IPS-20b (cell line): ENCODE results near the gene SLC17A7.
A peak's percentile ranks its signal among the peaks of the same experiment; 100 is the strongest.
"Not testable (repeated sequence)": the region's sequence is repeated elsewhere in the genome, so short reads cannot be mapped to it uniquely, and the experiment has no call there.

Experiments used
- H3K27ac ChIP-seq: one replicate; pipeline ENCODE4 v1.5.1; 2013; ENCODE audit warnings: low read length
- H3K27me3 ChIP-seq: 2 replicates; pipeline ENCODE4 v1.6.1; 2013; ENCODE audit warnings: mild to moderate bottlenecking, low read length, inconsistent platforms; ENCODE audit not compliant: insufficient read depth
- H3K36me3 ChIP-seq: 2 replicates; pipeline ENCODE4 v1.6.1; 2013; ENCODE audit warnings: low read depth, mild to moderate bottlenecking, inconsistent platforms, low read length, moderate library complexity; ENCODE audit not compliant: insufficient read depth
- H3K4me1 ChIP-seq: 2 replicates; pipeline ENCODE4 v1.6.1; 2013; ENCODE audit warnings: mild to moderate bottlenecking, control low read depth, inconsistent platforms, low read length, moderate library complexity; ENCODE audit not compliant: insufficient read depth
- H3K4me3 ChIP-seq: 2 replicates; pipeline ENCODE4 v1.5.1; 2013; ENCODE audit warnings: mild to moderate bottlenecking, low read length, inconsistent platforms
- H3K9ac ChIP-seq: 2 replicates; pipeline ENCODE4 v1.6.1; 2013; ENCODE audit warnings: low read depth, mild to moderate bottlenecking, inconsistent platforms, low read length, moderate library complexity
- H3K9me3 ChIP-seq: 2 replicates; pipeline ENCODE4 v1.6.1; 2013; ENCODE audit warnings: mild to moderate bottlenecking, low read depth, low read length, inconsistent platforms; ENCODE audit not compliant: insufficient read depth

The SLC17A7 gene

DNA sequence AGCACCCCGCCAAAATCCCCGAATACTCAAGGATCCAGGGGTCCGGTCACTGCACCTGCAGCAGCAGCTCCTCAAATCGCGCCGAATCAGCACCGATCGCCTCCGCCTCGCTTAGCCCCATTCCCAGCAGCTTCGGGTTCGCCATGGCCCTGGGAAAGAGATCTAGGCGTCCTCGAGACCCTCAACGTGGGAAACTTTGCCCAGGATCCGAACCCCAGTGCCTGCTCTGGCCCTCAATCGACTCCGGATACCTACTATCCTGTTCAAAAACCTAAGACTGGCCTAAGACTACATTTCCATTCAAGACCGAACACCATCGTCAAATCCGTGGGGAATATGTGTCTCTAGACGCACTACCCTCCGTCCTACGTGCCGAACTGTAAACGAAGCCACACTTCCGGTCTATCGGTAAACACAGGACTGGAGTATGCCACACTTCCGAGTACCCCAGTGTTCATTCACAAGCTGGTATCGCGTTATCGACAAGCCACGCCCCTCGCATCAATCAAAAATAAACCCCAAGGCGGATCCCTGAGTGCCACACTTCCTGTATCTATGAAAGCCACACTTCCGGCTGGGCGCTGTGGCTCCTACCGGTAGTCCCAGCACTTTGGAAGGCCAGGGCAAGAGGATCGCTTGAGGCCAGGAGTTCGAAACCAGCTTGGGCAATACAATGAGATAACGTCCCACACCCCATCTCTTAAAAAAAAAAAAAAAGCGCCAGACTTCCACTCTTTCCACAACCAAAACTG is 10.3 kb upstream of the SLC17A7 start, which contains the start of gene PIH1D1:
PIH1D1 (minus strand) TSS at position 385 of the 752 bp plus-strand sequence; CDS start at position 145, 240 bp downstream.
- Histone ChIP-seq H3K9ac (peak within 1 kb of the TSS; percentile 100), H3K4me1 (no peaks in the 10 kb centered on the region), H3K36me3 (peaks cover 45% of the 10 kb centered on the region), H3K9me3 (no peaks in the 10 kb centered on the region), H3K27me3 (no peaks in the 10 kb centered on the region), H3K27ac (peak within 1 kb of the TSS; percentile 100), H3K4me3 (peak within 1 kb of the TSS; percentile 99)

DNA sequence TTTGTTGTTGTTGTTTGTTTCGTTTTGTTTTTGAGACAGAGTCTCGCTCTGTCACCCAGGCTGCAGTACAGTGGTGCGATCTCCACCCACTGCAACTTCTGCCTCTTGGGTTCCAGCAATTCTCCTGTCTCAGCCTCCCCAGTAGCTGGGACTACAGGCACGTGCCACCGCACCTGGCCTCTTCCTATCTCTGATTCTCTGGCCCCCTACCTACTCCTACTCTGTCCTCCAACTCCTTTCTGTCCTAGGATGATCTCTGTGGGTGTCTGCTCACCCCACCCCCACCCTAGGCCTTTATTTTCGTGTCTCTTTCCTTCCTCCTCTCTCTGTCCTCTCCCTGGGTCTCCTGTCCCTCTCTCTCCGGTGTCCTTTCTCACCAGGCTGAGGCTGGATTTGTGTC is 9.1 kb upstream of the SLC17A7 start:
- Histone ChIP-seq H3K9me3 (no peaks in the 10 kb centered on the region), H3K9ac (peak overlapping the region; percentile 95; the same call in 1 of the 2 replicates), H3K4me3 (peak overlapping the region; percentile 80), H3K4me1 (no peaks in the 10 kb centered on the region), H3K36me3 (peaks cover 40% of the 10 kb centered on the region), H3K27ac (no peak overlapping the region), H3K27me3 (no peaks in the 10 kb centered on the region)

DNA sequence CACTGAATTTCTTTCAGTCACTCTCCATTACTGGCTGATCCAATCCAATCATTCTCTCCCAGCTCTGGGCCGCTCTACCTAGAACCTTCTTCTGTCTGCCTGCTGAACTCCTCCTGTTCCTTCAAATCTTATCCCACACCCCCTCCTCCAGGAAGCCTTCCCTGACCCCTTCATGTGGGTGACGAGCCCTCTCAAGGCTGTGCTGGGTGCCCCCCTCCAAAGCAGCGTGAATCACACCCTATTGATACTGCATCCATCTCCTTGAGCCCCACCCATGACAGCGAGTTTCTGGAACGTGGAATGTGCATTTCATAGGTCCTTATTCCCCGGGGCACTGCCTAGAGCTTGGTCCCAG is 7.1 kb upstream of the SLC17A7 start:
- Histone ChIP-seq H3K9me3 (no peaks in the 10 kb centered on the region), H3K27ac (no peak overlapping the region), H3K4me1 (no peaks in the 10 kb centered on the region), H3K4me3 (no peak overlapping the region), H3K9ac (no peak overlapping the region), H3K27me3 (no peaks in the 10 kb centered on the region), H3K36me3 (peaks cover 40% of the 10 kb centered on the region)

DNA sequence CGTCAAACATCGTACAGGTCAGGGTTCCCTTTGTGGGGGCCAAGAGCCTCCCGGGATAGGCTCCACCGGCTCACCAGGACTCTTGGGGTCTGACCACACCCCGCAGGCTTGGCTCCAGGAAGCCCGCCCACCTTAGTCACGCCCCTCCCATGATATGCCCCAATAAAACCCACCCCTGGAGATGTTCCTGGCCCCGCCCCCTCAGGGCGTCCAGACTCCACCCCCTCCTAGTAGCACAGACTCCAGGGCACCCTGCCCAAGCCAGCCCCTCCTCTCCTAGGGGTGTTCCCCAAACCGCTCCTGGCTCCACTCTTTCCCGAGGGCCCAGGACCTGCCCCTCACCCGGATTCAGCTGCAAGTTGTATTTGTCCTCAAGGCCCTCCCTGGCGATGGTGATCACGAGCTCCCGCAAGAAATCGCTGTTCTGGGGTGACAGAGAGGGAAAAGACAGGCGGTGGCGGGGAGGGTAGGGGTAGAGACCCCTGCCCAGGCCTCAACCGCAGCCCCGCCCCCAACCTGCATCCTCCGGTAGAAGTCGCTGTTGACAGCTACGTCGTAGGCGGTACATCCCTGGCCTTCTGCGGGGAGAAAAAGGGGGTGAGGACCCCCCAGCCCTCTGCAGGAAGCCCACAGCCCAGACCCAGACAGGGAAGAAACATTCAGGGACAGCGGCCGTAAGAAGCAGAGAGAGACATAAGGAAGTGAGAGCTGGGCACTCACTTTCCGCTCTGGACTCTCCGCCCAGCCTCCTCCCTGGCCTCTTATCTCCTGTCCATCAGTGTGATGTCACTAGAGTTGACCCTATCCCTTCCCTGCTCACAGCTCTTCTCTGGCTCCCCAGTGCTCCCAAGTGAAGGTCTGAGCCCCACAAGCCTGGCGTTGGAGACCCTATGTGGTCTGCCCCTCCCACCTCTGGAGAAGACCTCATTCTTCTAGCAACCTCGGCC is 6.4 kb upstream of the SLC17A7 start:
- Histone ChIP-seq H3K9me3 (no peaks in the 10 kb centered on the region), H3K27ac (no peak overlapping the region), H3K4me1 (no peaks in the 10 kb centered on the region), H3K9ac (no peak overlapping the region), H3K36me3 (peaks cover 40% of the 10 kb centered on the region), H3K27me3 (no peaks in the 10 kb centered on the region), H3K4me3 (no peak overlapping the region)

DNA sequence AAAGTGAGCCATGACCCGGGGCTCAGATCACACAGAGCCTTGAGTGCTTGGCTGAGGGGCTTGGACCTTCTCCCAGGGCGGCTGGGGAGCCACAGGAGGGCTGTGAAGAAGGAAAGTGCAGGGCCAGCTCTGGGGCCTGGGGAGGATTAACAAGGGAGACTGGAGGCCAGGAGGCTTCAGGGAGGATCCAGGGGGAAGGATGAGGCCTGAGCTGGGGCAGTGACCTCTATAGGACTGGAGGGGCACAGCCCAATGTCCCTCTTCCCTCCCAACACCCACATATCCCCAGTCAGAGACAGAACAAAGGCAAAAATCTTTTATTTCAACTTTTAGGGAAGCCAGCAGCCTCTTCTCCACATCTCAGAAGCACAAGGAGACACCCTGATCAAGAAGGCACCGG is 4.7 kb upstream of the SLC17A7 start:
- Histone ChIP-seq H3K4me3 (no peak overlapping the region), H3K36me3 (peaks cover 40% of the 10 kb centered on the region), H3K9me3 (no peaks in the 10 kb centered on the region), H3K4me1 (peaks cover 9% of the 10 kb centered on the region; the same call in 1 of the 2 replicates), H3K9ac (no peak overlapping the region), H3K27ac (no peak overlapping the region), H3K27me3 (peaks cover 14% of the 10 kb centered on the region)

DNA sequence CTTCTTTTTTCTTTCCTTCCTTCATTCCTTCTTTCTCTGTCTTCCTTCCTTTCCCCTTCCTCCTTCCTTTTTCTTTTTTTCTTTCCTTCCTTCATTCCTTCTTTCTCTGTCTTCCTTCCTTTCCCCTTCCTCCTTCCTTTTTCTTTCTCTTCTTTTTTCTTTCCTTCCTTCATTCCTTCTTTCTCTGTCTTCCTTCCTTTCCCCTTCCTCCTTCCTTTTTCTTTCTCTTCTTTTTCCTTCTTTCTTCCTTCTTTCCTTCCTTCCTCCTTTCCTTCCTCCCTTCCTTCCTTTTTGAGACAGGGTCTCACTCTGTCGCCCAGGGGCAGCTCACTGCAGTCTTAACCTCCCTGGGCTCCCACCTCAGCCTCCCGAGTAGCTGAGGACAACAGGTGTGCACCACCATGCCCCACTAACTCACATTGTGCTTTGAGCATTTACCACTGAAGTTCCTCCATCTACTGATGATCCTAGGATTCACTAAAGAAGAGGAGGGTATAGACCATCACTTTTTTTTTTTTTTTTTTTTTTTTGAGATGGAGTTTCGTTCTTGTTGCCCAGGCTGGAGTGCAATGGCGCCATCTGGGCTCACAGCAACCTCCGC is 2.9 kb upstream of the SLC17A7 start:
- H3K9ac ChIP-seq, H3K27ac ChIP-seq, H3K9me3 ChIP-seq, H3K4me3 ChIP-seq: not testable (repeated sequence)
- Histone ChIP-seq H3K27me3 (peaks cover 32% of the 10 kb centered on the region), H3K4me1 (peaks cover 13% of the 10 kb centered on the region; the same call in 1 of the 2 replicates), H3K36me3 (peaks cover 27% of the 10 kb centered on the region)

DNA sequence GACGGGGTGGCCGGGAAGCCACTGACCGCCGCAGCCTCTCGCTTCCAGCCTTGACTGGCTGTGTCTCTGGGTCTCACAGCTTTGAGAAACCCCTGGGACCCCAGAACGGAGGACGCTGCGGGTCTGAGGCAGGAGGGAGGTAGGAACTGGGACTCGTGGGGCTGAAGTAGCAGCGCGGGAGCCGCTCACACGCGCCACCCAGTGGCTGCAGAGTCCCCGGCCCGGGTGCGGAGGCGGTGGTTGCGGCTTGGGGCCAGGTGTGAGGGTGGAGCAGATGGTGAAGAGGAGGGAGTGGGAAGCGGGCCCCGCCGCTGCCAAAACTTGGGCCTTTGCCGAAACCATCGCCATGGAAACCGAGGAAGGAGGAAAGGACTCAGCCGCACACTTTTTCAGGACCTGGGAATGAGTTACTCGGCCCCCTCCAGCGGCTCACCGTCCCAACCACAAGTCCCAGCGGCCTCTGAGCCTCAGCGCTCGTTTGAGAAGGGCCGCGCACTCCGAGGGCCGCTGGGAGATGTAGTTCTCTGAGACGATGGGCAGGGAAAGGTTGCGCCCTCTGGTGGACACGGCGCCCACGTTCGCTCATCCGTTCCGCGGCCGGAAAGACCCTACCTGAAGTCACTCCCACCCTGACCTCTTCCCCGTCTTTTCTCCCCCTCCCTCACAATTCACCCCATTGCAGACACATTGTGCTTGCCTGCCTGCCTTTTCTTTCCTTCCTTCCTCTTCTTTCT is 2.2 kb upstream of the SLC17A7 start:
- peaks cover 21% of the 10 kb centered on the region for H3K36me3 ChIP-seq
- H3K4me1 ChIP-seq, result peaks cover 13% of the 10 kb centered on the region; the same call in 1 of the 2 replicates
- H3K27ac ChIP-seq, result no peak overlapping the region
- peak overlapping the region; percentile 84 for H3K4me3 ChIP-seq
- H3K9me3 ChIP-seq, result no peaks in the 10 kb centered on the region
- H3K9ac ChIP-seq, result peak overlapping the region; percentile 72; the same call in 1 of the 2 replicates
- peaks cover 38% of the 10 kb centered on the region for H3K27me3 ChIP-seq

DNA sequence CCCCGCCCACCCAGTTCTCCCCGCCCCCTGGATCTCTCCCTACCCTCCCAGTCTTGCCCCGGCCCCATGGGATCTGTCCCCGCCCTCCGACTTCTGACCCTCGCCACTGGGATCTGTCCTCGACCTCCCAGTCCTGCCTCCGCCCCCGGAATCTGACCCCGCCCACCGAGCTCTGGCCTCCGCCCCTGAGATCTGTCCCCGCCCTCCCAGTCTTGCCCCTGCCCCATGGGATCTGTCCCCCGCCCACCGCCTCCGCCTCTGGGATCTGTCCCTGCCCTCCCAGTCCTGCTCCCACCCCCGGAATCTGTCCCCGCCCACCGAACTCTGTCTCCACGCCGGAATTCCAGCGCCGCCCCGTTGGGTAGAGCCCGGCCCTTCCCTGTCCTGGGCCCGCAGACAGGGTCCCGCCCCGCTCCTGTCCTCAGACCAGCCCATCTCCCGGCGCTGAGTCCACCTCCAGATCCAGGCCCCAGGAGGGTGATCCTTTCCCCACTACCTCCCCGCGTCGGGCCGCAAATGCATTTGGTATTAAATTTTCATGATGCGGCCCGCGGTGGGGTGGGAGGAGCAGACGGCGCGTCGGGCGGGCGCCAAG is 1.5 kb upstream of the SLC17A7 start:
- peak overlapping the region; percentile 84 for H3K4me3 ChIP-seq
- H3K4me1 ChIP-seq, result peaks cover 13% of the 10 kb centered on the region; the same call in 1 of the 2 replicates
- peak overlapping the region; percentile 72; the same call in 1 of the 2 replicates for H3K9ac ChIP-seq
- peaks cover 45% of the 10 kb centered on the region for H3K27me3 ChIP-seq
- peaks cover 14% of the 10 kb centered on the region for H3K36me3 ChIP-seq
- H3K27ac ChIP-seq, result no peak overlapping the region
- H3K9me3 ChIP-seq, result no peaks in the 10 kb centered on the region

DNA sequence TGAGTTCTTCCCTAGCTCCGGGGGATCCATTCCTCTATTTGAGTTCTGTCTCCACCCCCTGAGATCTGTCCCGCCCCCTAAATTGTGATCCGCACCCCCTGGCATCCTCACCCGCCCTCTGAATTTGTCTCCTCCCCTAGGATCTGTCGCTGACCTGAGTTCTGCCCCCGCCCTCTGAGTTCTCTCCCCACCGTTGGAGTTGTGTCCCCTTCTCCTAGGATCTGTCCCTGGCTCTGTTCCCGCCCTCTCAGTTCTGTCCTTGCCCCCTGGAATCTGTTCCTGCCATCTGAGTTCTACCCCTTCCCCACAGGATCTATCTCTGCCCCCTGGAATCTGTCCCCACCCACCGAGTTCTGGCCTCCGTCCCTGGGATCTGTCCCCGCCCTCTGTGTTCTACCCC is 1.0 kb upstream of the SLC17A7 start:
- Histone ChIP-seq H3K4me3 (peak overlapping the region; percentile 66), H3K4me1 (peaks cover 13% of the 10 kb centered on the region; the same call in 1 of the 2 replicates), H3K9ac (no peak overlapping the region), H3K36me3 (peaks cover 11% of the 10 kb centered on the region), H3K27ac (no peak overlapping the region), H3K27me3 (peaks cover 50% of the 10 kb centered on the region), H3K9me3 (no peaks in the 10 kb centered on the region)

DNA sequence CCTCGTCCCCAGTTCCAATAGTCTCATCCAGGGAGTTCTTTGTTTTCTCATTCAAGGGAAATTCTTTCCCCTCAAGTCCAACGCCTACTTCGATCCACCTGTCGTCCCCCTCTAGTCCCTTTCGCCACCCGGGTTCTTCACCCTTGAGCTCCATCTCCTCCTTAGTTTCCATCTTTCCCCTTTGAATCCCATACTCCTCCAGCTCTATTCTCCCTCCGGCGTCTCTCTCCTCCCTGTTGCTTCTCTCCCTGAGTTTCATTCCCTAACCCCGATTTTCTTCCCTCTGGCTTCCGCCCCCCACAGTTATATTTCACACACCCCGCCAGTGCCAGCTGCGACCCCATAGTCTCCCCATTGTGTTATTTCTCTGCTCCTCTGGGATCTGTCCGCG is 628 bp upstream of the SLC17A7 start:
- peak overlapping the region; percentile 66 for H3K4me3 ChIP-seq

More for the DNA sequence above, 628 bp upstream of the SLC17A7 start:
- Histone ChIP-seq H3K9me3 (no peaks in the 10 kb centered on the region), H3K36me3 (peaks cover 8% of the 10 kb centered on the region), H3K27ac (no peak overlapping the region), H3K9ac (no peak overlapping the region), H3K27me3 (peaks cover 54% of the 10 kb centered on the region), H3K4me1 (peaks cover 13% of the 10 kb centered on the region; the same call in 1 of the 2 replicates)
